ENCODE measurements around the gene DCAF16.

DCAF16 gene

GRCh38 chr4:17811078-17811603 is 584 bp upstream of the DCAF16 start:
- H3K4me3 ChIP-seq (ENCODE audit: low read depth, low read length), result peak overlapping the region; percentile 90
- no peaks in the 10 kb centered on the region for H3K27me3 ChIP-seq (replicated peaks)
- peak; percentile 11 for DNase-seq
- in situ Hi-C loops (cut with HindIII; ENCODE audit: low pct_ligation_motif_present, low sequenced_read_pairs), result no loop called here
- no peak for TF ChIP-seq CTCF (IDR thresholded peaks at IDR 0.05; ENCODE audit: low read depth, low read length, missing control alignments)
- no peaks in the 10 kb centered on the region for H3K36me3 ChIP-seq (replicated peaks)
- peak overlapping the region; percentile 1 for H3K27ac ChIP-seq

- H3K36me3 ChIP-seq (replicated peaks), result no peaks in the 10 kb centered on the region
- no peak for TF ChIP-seq CTCF (IDR thresholded peaks at IDR 0.05; ENCODE audit: low read depth, low read length, missing control alignments)
- DNase-seq, result no peak
- H3K27me3 ChIP-seq (replicated peaks), result no peaks in the 10 kb centered on the region
- H3K4me3 ChIP-seq (ENCODE audit: low read depth, low read length), result peak overlapping the region; percentile 90
- no peak overlapping the region for H3K27ac ChIP-seq
- in situ Hi-C loops (cut with HindIII; ENCODE audit: low pct_ligation_motif_present, low sequenced_read_pairs), result no loop called here
Measured at GRCh38 chr4:17809667-17810066, 890 bp downstream of the DCAF16 start.

GRCh38 chr4:17807446-17807845 is 3.1 kb downstream of the DCAF16 start:
- no peak for DNase-seq
- in situ Hi-C loops (cut with HindIII; ENCODE audit: low pct_ligation_motif_present, low sequenced_read_pairs), result no loop called here
- no peak for TF ChIP-seq CTCF (IDR thresholded peaks at IDR 0.05; ENCODE audit: low read depth, low read length, missing control alignments)
- Histone ChIP-seq H3K27me3 (replicated peaks) (no peaks in the 10 kb centered on the region), H3K36me3 (replicated peaks) (peaks cover 15% of the 10 kb centered on the region), H3K4me3 (ENCODE audit: low read depth, low read length) (peak overlapping the region; percentile 33), H3K27ac (no peak overlapping the region)

GRCh38 chr4:17805580-17806155 is 4.9 kb downstream of the DCAF16 start:
- Histone ChIP-seq H3K4me3 (ENCODE audit: low read depth, low read length) (no peak overlapping the region), H3K27ac (no peak overlapping the region), H3K27me3 (replicated peaks) (no peaks in the 10 kb centered on the region), H3K36me3 (replicated peaks) (peaks cover 15% of the 10 kb centered on the region)
- in situ Hi-C loops (cut with HindIII; ENCODE audit: low pct_ligation_motif_present, low sequenced_read_pairs), result no loop called here
- no peak for TF ChIP-seq CTCF (IDR thresholded peaks at IDR 0.05; ENCODE audit: low read depth, low read length, missing control alignments)
- DNase-seq, result no peak

- no peak for TF ChIP-seq CTCF (IDR thresholded peaks at IDR 0.05; ENCODE audit: low read depth, low read length, missing control alignments)
- H3K36me3 ChIP-seq (replicated peaks), result peaks cover 4% of the 10 kb centered on the region
- H3K27ac ChIP-seq, result no peak overlapping the region
- H3K4me3 ChIP-seq (ENCODE audit: low read depth, low read length), result no peak overlapping the region
- DNase-seq, result no peak
- no peaks in the 10 kb centered on the region for H3K27me3 ChIP-seq (replicated peaks)
- in situ Hi-C loops (cut with HindIII; ENCODE audit: low pct_ligation_motif_present, low sequenced_read_pairs), result no loop called here
Measured at GRCh38 chr4:17797808-17798207, 12.7 kb downstream of the DCAF16 start.

- in situ Hi-C loops (cut with HindIII; ENCODE audit: low pct_ligation_motif_present, low sequenced_read_pairs), result no loop called here
- no peak for TF ChIP-seq CTCF (IDR thresholded peaks at IDR 0.05; ENCODE audit: low read depth, low read length, missing control alignments)
Measured at GRCh38 chr4:17794730-17795129, 15.8 kb downstream of the DCAF16 start.

More at GRCh38 chr4:17794730-17795129, 15.8 kb downstream of the DCAF16 start:
- no peak for DNase-seq
- H3K36me3 ChIP-seq (replicated peaks), result peaks cover 3% of the 10 kb centered on the region
- no peak overlapping the region for H3K27ac ChIP-seq
- no peak overlapping the region for H3K4me3 ChIP-seq (ENCODE audit: low read depth, low read length)
- no peaks in the 10 kb centered on the region for H3K27me3 ChIP-seq (replicated peaks)

Data from brain microvascular endothelial cell (primary cell).